ENCODE results near the gene ZBTB25.

- TF ChIP-seq ARNTL (CRISPR knock-in tag; IDR thresholded peaks at IDR 0.05; ENCODE audit: borderline replicate concordance, low read depth) = no peak
- TF ChIP-seq ISL1 (CRISPR knock-in tag; IDR thresholded peaks at IDR 0.05) = no peak
- TF ChIP-seq PPARA (CRISPR knock-in tag; IDR thresholded peaks at IDR 0.05; ENCODE audit: borderline replicate concordance) = no peak
- TF ChIP-seq ESRRG (CRISPR knock-in tag; IDR thresholded peaks at IDR 0.05) = no peak
- no peak for TF ChIP-seq SNAI2 (CRISPR knock-in tag; IDR thresholded peaks at IDR 0.05)
- TF ChIP-seq TSHZ2 (CRISPR knock-in tag; IDR thresholded peaks at IDR 0.05) = no peak
Measured at GRCh38 chr14:64454671-64455070, 49.0 kb downstream of the ZBTB25 start.
